Activated CD4-positive, alpha-beta T cell treated with anti-CD3 and anti-CD28 coated beads, Interleukin-2, amount 50 U/mL, for 48 hours (primary cell): ENCODE results near the gene NTHL1.

Source experiments
- DNase-seq, 2 experiments: peaks; one replicate each; pipeline ENCODE4 v3.0.0-alpha.2; 2020

NTHL1 gene

GRCh38 chr16:2083876-2084780 is 36.5 kb upstream of the NTHL1 start:
- DNase-seq, result no peak

GRCh38 chr16:2083409-2083808 is 35.8 kb upstream of the NTHL1 start:
- DNase-seq, result no peak

GRCh38 chr16:2082983-2083364 is 35.3 kb upstream of the NTHL1 start:
- DNase-seq, result no peak

- DNase-seq, result no peak
Observed at GRCh38 chr16:2082171-2082982, 34.7 kb upstream of the NTHL1 start.

GRCh38 chr16:2081201-2082084 is 33.8 kb upstream of the NTHL1 start:
- DNase-seq, result no peak

- no peak for DNase-seq
Observed at GRCh38 chr16:2079991-2080390, 32.4 kb upstream of the NTHL1 start.

GRCh38 chr16:2079311-2079800 is 31.7 kb upstream of the NTHL1 start:
- DNase-seq, result no peak

- no peak for DNase-seq
Observed at GRCh38 chr16:2078691-2079090, 31.1 kb upstream of the NTHL1 start.

GRCh38 chr16:2078096-2078495 is 30.5 kb upstream of the NTHL1 start:
- no peak for DNase-seq

GRCh38 chr16:2077696-2078095 is 30.1 kb upstream of the NTHL1 start:
- no peak for DNase-seq

- no peak for DNase-seq
Observed at GRCh38 chr16:2077016-2077415, 29.4 kb upstream of the NTHL1 start.

GRCh38 chr16:2076072-2076865 is 28.6 kb upstream of the NTHL1 start:
- DNase-seq, result no peak

- no peak for DNase-seq
Observed at GRCh38 chr16:2075631-2076030, 28.0 kb upstream of the NTHL1 start.

- DNase-seq, result no peak
Observed at GRCh38 chr16:2074071-2074470, 26.4 kb upstream of the NTHL1 start.

- no peak for DNase-seq
Observed at GRCh38 chr16:2072926-2073325, 25.3 kb upstream of the NTHL1 start.

- DNase-seq, result no peak
Observed at GRCh38 chr16:2071454-2072202, 24.0 kb upstream of the NTHL1 start.

GRCh38 chr16:2070576-2071453 is 23.2 kb upstream of the NTHL1 start:
- DNase-seq, result no peak

- DNase-seq, result no peak
Observed at GRCh38 chr16:2066139-2066538, 18.5 kb upstream of the NTHL1 start.

GRCh38 chr16:2064368-2064945 is 16.8 kb upstream of the NTHL1 start:
- no peak for DNase-seq

- DNase-seq, result no peak
Observed at GRCh38 chr16:2063861-2064260, 16.2 kb upstream of the NTHL1 start.
